ENCODE data around the gene CNTNAP5. TPM values are rescaled to one million over a fixed set of nuclear protein-coding genes. Genes with fewer than 3 reads are reported as not detected.
"Not testable (repeated sequence)": the region's sequence is repeated elsewhere in the genome, so short reads cannot be mapped to it uniquely, and the experiment has no call there.

The CNTNAP5 gene
- total RNA-seq, 1 donor from 2014 or later: not detected

DNA sequence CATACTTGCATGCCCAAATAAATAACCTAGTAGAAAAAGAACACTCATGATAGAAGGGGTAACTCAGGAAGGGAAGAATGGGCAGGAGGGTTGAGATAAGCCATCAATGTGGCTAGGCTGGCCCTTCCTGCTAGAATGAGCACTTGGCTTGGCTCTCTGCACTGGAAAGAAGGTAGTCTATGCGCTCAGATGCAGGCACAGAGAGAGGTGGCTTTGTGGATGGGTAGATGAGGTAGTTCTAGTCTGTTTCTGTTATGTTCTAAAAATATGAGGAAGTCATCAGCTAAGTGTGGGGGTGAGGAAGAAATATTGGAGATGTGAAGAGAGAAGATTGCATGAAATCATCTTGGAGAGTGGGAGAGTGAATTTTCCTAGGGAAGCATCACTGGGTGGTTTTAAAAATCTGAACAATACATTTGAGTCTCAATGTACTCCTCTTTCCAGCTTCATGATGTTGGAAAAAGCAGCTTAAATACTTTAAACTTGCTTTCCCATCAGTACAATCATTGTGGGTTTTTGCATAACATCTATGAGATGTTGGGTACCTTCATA, 357.1 kb downstream of the CNTNAP5 start:
- H3K4me3 Mint-ChIP-seq (ENCODE audit: low read depth): no peak overlapping the region
- H3K27me3 Mint-ChIP-seq (ENCODE audit: low read depth): no peaks in the 10 kb centered on the region
- H3K36me3 Mint-ChIP-seq (ENCODE audit: low read depth): no peaks in the 10 kb centered on the region
- H3K9me3 Mint-ChIP-seq: peaks cover 10% of the 10 kb centered on the region
- intact Hi-C loops (cut with micrococcal nuclease): no loop called here
- no peak for DNase-seq (ENCODE audit: low spot score)
- H3K4me1 Mint-ChIP-seq (ENCODE audit: low read depth): no peaks in the 10 kb centered on the region
- H3K27ac Mint-ChIP-seq: no peak overlapping the region

DNA sequence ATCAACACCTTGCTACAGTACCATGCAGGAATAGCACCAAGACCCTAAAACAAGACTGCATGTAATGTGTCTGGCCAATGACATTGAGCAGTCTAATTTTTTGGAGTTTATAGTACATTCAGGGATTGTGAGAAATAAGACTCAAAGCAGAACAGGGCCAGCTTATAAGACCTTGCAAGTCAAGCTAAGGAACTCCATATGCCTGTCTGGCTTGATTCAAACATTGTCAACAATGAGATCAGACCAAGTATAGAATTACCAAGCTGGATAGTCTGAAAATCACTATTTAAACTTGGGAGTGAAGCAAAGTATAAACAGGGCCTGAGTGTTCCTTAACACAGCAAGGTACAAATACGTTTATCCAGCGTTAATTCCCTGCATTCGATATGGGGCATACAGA, 370.9 kb downstream of the CNTNAP5 start:
- intact Hi-C loops (cut with micrococcal nuclease): no loop called here
- H3K36me3 Mint-ChIP-seq (ENCODE audit: low read depth): no peaks in the 10 kb centered on the region
- H3K27me3 Mint-ChIP-seq (ENCODE audit: low read depth): no peaks in the 10 kb centered on the region
- no peak for DNase-seq (ENCODE audit: low spot score)
- no peak overlapping the region for H3K4me3 Mint-ChIP-seq (ENCODE audit: low read depth)
- H3K27ac Mint-ChIP-seq: no peak overlapping the region
- H3K9me3 Mint-ChIP-seq: peaks cover 19% of the 10 kb centered on the region
- H3K4me1 Mint-ChIP-seq (ENCODE audit: low read depth): no peaks in the 10 kb centered on the region

DNA sequence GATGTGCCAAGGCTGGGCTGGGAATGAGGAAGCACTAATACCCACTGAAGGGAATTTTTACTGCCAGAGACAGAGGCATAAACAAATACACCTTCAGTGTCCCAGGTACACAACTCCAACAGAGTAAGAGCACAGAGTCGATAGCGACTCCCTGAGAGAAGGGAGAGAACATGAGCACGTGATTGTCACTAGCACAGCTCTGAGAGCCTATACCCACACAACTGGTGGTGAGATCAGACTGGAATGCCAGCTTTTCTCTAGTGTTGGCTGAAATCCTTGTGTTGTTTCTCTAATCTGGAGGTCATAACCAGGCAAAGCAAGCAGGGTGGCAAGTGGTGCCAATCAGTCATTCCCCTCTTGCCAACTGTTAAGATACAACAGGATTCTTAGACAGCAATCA, 377.2 kb downstream of the CNTNAP5 start:
- Mint-ChIP-seq H3K4me3 (ENCODE audit: low read depth) (no peak overlapping the region), H3K27me3 (ENCODE audit: low read depth) (no peaks in the 10 kb centered on the region), H3K9me3 (peaks cover 40% of the 10 kb centered on the region), H3K36me3 (ENCODE audit: low read depth) (no peaks in the 10 kb centered on the region), H3K27ac (no peak overlapping the region), H3K4me1 (ENCODE audit: low read depth) (no peaks in the 10 kb centered on the region)
- intact Hi-C loops (cut with micrococcal nuclease): no loop called here
- DNase-seq (ENCODE audit: low spot score): no peak

DNA sequence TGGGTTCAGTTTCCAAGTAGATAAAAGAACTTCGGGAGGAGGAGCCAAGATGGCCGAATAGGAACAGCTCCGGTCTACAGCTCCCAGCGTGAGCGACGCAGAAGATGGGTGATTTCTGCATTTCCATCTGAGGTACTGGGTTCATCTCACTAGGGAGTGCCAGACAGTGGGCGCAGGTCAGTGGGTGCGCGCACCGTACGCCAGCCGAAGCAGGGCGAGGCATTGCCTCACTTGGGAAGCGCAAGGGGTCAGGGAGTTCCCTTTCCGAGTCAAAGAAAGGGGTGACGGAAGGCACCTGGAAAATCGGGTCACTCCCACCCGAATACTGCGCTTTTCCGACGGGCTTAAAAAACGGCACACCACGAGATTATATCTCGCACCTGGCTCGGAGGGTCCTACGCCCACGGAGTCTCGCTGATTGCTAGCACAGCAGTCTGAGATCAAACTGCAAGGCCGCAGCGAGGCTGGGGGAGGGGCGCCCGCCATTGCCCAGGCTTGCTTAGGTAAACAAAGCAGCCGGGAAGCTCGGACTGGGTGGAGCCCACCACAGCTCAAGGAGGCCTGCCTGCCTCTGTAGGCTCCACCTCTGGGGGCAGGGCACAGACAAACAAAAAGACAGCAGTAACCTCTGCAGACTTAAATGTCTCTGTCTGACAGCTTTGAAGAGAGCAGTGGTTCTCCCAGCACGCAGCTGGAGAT, 382.9 kb downstream of the CNTNAP5 start:
- H3K36me3 Mint-ChIP-seq (ENCODE audit: low read depth); H3K27me3 Mint-ChIP-seq (ENCODE audit: low read depth); H3K4me3 Mint-ChIP-seq (ENCODE audit: low read depth); H3K27ac Mint-ChIP-seq; DNase-seq (ENCODE audit: low spot score); H3K4me1 Mint-ChIP-seq (ENCODE audit: low read depth); intact Hi-C loops (cut with micrococcal nuclease): not testable (repeated sequence)
- H3K9me3 Mint-ChIP-seq: peaks cover 23% of the 10 kb centered on the region

DNA sequence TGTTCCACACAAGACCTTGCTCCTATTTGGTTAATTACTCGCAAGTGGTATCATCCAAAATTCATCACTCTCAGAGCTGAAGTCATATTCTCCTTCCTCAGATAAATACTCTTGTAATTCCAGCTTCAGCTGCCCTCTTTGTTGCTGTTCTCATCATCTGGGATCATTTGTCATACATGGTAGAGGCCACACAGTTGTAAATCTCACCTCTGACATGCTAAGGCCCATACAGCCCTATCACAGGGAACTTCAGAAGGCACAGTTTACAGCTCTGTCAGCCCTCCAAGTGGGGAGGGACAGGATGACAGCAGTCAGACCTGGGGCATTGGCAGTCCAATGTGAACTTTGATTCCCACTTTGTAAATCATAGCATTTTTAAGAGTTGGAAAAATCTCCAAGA, 399.0 kb downstream of the CNTNAP5 start:
- Mint-ChIP-seq H3K4me3 (ENCODE audit: low read depth) (no peak overlapping the region), H3K9me3 (peaks cover 32% of the 10 kb centered on the region), H3K27ac (no peak overlapping the region), H3K36me3 (ENCODE audit: low read depth) (no peaks in the 10 kb centered on the region), H3K4me1 (ENCODE audit: low read depth) (no peaks in the 10 kb centered on the region), H3K27me3 (ENCODE audit: low read depth) (no peaks in the 10 kb centered on the region)
- intact Hi-C loops (cut with micrococcal nuclease): no loop called here
- DNase-seq (ENCODE audit: low spot score): no peak

DNA sequence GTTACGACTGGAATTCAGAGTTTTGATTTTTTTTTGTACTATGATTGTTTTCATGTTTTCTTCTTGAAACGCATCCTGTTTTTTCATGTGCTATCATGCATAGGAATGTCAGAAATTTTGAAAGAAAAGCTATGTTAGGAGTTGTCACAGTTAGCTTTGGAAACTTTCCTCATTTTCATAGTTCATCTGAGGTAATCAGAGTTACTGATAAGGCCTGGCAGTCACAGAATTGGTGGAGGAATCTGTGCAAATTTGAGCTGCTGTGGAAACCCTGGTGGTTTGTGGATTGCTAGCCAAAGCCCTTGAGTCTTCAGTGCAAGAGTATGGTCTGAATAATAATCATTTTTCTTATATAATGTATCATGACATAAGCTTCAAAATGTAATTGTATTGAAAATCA, 401.0 kb downstream of the CNTNAP5 start:
- DNase-seq (ENCODE audit: low spot score): no peak
- intact Hi-C loops (cut with micrococcal nuclease): no loop called here
- H3K27ac Mint-ChIP-seq: no peak overlapping the region
- H3K27me3 Mint-ChIP-seq (ENCODE audit: low read depth): no peaks in the 10 kb centered on the region
- H3K4me1 Mint-ChIP-seq (ENCODE audit: low read depth): no peaks in the 10 kb centered on the region
- no peaks in the 10 kb centered on the region for H3K36me3 Mint-ChIP-seq (ENCODE audit: low read depth)
- peaks cover 33% of the 10 kb centered on the region for H3K9me3 Mint-ChIP-seq
- no peak overlapping the region for H3K4me3 Mint-ChIP-seq (ENCODE audit: low read depth)

DNA sequence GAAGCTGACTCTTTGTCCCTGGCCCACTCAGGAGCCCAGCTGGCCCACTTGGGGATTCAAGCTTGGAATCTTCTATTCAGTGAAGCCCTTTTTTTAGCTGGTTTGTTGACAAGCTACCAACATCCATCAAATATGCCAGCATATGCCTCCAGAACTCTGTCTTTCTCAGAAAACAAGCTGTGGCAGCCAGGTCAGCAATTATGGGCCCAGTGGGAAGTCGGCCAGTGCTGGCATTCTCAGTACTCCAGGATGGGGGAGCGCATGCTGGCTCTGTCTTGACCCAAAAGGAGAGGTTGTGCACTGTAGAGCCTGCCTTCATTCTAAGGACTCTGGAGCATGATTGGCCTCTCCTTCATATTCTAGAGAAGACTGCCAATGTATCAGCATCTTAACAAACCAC, 401.5 kb downstream of the CNTNAP5 start:
- Mint-ChIP-seq H3K9me3 (peaks cover 28% of the 10 kb centered on the region), H3K27ac (no peak overlapping the region), H3K4me1 (ENCODE audit: low read depth) (no peaks in the 10 kb centered on the region), H3K36me3 (ENCODE audit: low read depth) (no peaks in the 10 kb centered on the region), H3K27me3 (ENCODE audit: low read depth) (no peaks in the 10 kb centered on the region), H3K4me3 (ENCODE audit: low read depth) (no peak overlapping the region)
- intact Hi-C loops (cut with micrococcal nuclease): no loop called here
- DNase-seq (ENCODE audit: low spot score): no peak

GRCh38 chr2:124437811-124438210, 412.7 kb downstream of the CNTNAP5 start:
- Mint-ChIP-seq H3K27ac (no peak overlapping the region), H3K36me3 (ENCODE audit: low read depth) (no peaks in the 10 kb centered on the region), H3K4me3 (ENCODE audit: low read depth) (no peak overlapping the region), H3K4me1 (ENCODE audit: low read depth) (no peaks in the 10 kb centered on the region), H3K9me3 (peaks cover 18% of the 10 kb centered on the region), H3K27me3 (ENCODE audit: low read depth) (no peaks in the 10 kb centered on the region)
- intact Hi-C loops (cut with micrococcal nuclease): no loop called here
- no peak for DNase-seq (ENCODE audit: low spot score)

- H3K27me3 Mint-ChIP-seq (ENCODE audit: low read depth): no peaks in the 10 kb centered on the region
- no peaks in the 10 kb centered on the region for H3K36me3 Mint-ChIP-seq (ENCODE audit: low read depth)
- H3K27ac Mint-ChIP-seq: no peak overlapping the region
- DNase-seq (ENCODE audit: low spot score): no peak
- no peaks in the 10 kb centered on the region for H3K4me1 Mint-ChIP-seq (ENCODE audit: low read depth)
- intact Hi-C loops (cut with micrococcal nuclease): no loop called here
- H3K9me3 Mint-ChIP-seq: peaks cover 48% of the 10 kb centered on the region
- H3K4me3 Mint-ChIP-seq (ENCODE audit: low read depth): no peak overlapping the region
These were observed 425.4 kb downstream of the CNTNAP5 start for GRCh38 chr2:124450481-124450880.

DNA sequence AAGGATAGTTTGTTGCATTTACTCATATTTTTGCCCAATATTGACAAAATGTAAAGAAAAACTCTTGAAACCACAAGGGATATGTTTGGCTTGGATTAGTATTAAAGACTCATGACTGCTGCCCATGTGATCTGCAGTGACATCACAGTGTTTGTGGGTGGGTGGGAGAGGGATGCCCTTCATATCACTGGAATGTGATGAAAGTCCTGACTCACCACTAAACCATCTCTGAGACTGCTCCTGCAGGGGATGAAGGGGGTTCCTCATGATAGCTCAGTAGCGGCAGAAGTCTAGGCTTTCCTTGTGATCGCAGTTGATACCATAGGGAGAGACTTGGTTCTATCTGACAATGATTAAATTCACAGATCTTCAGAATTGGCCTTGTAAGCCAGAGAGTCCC, 451.2 kb downstream of the CNTNAP5 start:
- no peak for DNase-seq (ENCODE audit: low spot score)
- intact Hi-C loops (cut with micrococcal nuclease): no loop called here
- H3K9me3 Mint-ChIP-seq: peaks cover 8% of the 10 kb centered on the region
- H3K27ac Mint-ChIP-seq: no peak overlapping the region
- H3K36me3 Mint-ChIP-seq (ENCODE audit: low read depth): no peaks in the 10 kb centered on the region
- no peaks in the 10 kb centered on the region for H3K27me3 Mint-ChIP-seq (ENCODE audit: low read depth)
- no peak overlapping the region for H3K4me3 Mint-ChIP-seq (ENCODE audit: low read depth)
- H3K4me1 Mint-ChIP-seq (ENCODE audit: low read depth): no peaks in the 10 kb centered on the region

- no peak overlapping the region for H3K4me3 Mint-ChIP-seq (ENCODE audit: low read depth)
- no peak overlapping the region for H3K27ac Mint-ChIP-seq
- intact Hi-C loops (cut with micrococcal nuclease): no loop called here
- no peaks in the 10 kb centered on the region for H3K27me3 Mint-ChIP-seq (ENCODE audit: low read depth)
- H3K4me1 Mint-ChIP-seq (ENCODE audit: low read depth): no peaks in the 10 kb centered on the region
- peaks cover 4% of the 10 kb centered on the region for H3K9me3 Mint-ChIP-seq
- no peak for DNase-seq (ENCODE audit: low spot score)
- H3K36me3 Mint-ChIP-seq (ENCODE audit: low read depth): no peaks in the 10 kb centered on the region
These were observed 453.7 kb downstream of the CNTNAP5 start for GRCh38 chr2:124478761-124479160.

DNA sequence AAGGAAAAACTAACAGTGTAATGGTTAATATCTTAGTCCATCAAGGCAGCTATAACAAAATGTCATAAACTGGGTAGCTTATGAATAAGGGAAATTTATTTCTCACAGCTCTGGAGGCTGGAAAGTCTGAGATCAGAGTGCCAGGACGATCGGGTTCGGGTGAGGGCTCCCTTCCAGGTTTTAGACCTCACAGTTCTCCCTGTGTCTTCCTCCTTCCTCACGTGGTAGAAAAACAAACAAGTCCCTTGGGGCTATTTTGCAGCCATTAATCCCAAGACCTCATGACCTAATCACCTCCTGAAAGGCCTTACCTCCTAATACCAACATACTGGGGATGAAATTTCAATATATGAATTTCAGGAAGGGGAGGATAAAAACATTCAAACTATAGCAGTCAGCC, 455.9 kb downstream of the CNTNAP5 start:
- H3K27me3 Mint-ChIP-seq (ENCODE audit: low read depth): no peaks in the 10 kb centered on the region
- peaks cover 4% of the 10 kb centered on the region for H3K9me3 Mint-ChIP-seq
- no peak overlapping the region for H3K4me3 Mint-ChIP-seq (ENCODE audit: low read depth)

GRCh38 chr2:124482044-124482443, 457.0 kb downstream of the CNTNAP5 start:
- H3K36me3 Mint-ChIP-seq (ENCODE audit: low read depth): no peaks in the 10 kb centered on the region

More for the DNA sequence above, 455.9 kb downstream of the CNTNAP5 start:
- DNase-seq (ENCODE audit: low spot score): no peak
- no peaks in the 10 kb centered on the region for H3K36me3 Mint-ChIP-seq (ENCODE audit: low read depth)
- no peak overlapping the region for H3K27ac Mint-ChIP-seq
- intact Hi-C loops (cut with micrococcal nuclease): no loop called here
- no peaks in the 10 kb centered on the region for H3K4me1 Mint-ChIP-seq (ENCODE audit: low read depth)

More at GRCh38 chr2:124482044-124482443, 457.0 kb downstream of the CNTNAP5 start:
- no peak for DNase-seq (ENCODE audit: low spot score)
- no peak overlapping the region for H3K27ac Mint-ChIP-seq
- H3K27me3 Mint-ChIP-seq (ENCODE audit: low read depth): no peaks in the 10 kb centered on the region
- intact Hi-C loops (cut with micrococcal nuclease): no loop called here
- H3K4me3 Mint-ChIP-seq (ENCODE audit: low read depth): no peak overlapping the region
- peaks cover 4% of the 10 kb centered on the region for H3K9me3 Mint-ChIP-seq
- no peaks in the 10 kb centered on the region for H3K4me1 Mint-ChIP-seq (ENCODE audit: low read depth)
